Prostate gland (tissue), 2 donors: ENCODE data around the gene PDXDC1.
"Not testable (repeated sequence)": the region's sequence is repeated elsewhere in the genome, so short reads cannot be mapped to it uniquely, and the experiment has no call there.

Source experiments
- POLR2A ChIP-seq: fragments of 450-650 bp; IDR thresholded peaks from one replicate; pipeline ENCODE4 v1.6.1; 2016; ENCODE audit warnings: antibody characterized with exemption, mild to moderate bottlenecking
- POLR2AphosphoS5 ChIP-seq: sonication (generic); formaldehyde crosslinking; IDR thresholded peaks from one replicate; pipeline ENCODE4 v1.6.1; 2017; ENCODE audit warnings: antibody characterized with exemption
- TF ChIP-seq, protein P1 (sequence below), 4 experiments: fragments of 200-600 bp in 2 of 4; fragments of 450-650 bp in 2 of 4; sonication (generic) in 2 of 4; IDR thresholded peaks; 1 replicate in 3 of 4; 2 replicates in 1 of 4; pipeline ENCODE4 v1.5.1; 2016 to 2019; ENCODE audit warnings: antibody characterized with exemption in 4 of 4, mild to moderate bottlenecking in 2 of 4, moderate library complexity in 2 of 4

DNA sequence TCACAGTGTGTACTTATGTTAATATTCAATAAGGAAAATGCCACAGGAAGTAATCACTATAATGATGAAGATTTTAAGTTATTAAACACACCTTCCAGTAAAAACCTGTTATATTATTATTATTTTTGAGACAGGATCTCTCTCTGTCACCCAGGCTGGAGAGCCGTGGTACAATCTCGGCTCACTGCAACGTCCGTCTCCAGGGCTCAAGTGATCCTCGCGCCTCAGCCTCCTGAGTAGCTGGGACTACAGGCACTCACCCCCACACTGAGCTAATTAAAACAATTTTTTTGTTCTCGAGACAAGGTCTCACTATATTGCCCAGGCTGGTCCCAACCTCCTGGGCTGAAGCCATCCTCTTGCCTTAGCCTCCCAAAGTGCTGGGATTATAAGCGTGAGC is 3.5 kb downstream of the PDXDC1 start:
- TF ChIP-seq POLR2AphosphoS5, POLR2A: not testable (repeated sequence)
- TF ChIP-seq, protein P1, sequence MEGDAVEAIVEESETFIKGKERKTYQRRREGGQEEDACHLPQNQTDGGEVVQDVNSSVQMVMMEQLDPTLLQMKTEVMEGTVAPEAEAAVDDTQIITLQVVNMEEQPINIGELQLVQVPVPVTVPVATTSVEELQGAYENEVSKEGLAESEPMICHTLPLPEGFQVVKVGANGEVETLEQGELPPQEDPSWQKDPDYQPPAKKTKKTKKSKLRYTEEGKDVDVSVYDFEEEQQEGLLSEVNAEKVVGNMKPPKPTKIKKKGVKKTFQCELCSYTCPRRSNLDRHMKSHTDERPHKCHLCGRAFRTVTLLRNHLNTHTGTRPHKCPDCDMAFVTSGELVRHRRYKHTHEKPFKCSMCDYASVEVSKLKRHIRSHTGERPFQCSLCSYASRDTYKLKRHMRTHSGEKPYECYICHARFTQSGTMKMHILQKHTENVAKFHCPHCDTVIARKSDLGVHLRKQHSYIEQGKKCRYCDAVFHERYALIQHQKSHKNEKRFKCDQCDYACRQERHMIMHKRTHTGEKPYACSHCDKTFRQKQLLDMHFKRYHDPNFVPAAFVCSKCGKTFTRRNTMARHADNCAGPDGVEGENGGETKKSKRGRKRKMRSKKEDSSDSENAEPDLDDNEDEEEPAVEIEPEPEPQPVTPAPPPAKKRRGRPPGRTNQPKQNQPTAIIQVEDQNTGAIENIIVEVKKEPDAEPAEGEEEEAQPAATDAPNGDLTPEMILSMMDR (IDR thresholded peaks at IDR 0.05): not testable (repeated sequence)
